ENCODE results near the gene CDC123. TPM values are rescaled to one million over a fixed set of nuclear protein-coding genes. Genes with fewer than 3 reads are reported as not detected.
"Not testable (repeated sequence)": the region's sequence is repeated elsewhere in the genome, so short reads cannot be mapped to it uniquely, and the experiment has no call there.

CDC123 gene
- total RNA-seq, 6 donors from 2014 or later = 19.9 to 57.5 (median 42.6) TPM

GRCh38 chr10:12221323-12222298 is 25.6 kb downstream of the CDC123 start:
- ATAC-seq (ENCODE audit: low FRiP score in 2 of 2) = no peak
- WGBS, 2 donors = 87 to 89% methylated on average over 10 of the region's 10 CpGs

DNA sequence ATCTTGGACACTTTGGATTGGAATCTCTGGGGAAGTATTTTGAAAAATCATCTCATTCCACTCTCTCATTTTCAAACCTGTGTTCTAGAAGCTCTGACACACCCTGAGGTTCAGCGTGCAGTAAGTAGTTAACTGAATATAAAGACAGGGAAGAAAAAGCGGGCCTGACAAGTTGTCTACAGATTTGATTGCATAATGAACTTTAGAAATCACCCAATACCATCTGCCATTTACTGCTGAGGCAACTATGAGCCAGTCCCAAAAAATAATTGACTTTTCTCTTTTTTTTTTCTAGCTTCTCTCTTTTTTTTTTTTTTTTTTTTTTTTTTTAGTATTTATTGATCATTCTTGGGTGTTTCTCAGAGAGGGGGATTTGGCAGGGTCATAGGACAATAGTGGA is 29.5 kb downstream of the CDC123 start:
- WGBS, 2 donors = 70 to 87% methylated on average over 2 of the region's 2 CpGs
- Histone ChIP-seq H3K27ac (no peak overlapping the region), H3K27me3 (no peaks in the 10 kb centered on the region), H3K36me3 (peaks cover 0 to 53% (median 16%) of the 10 kb centered on the region in 4 donors), H3K4me1 (peaks cover 0 to 17% (median 3%) of the 10 kb centered on the region in 4 donors), H3K9me3 (no peaks in the 10 kb centered on the region), H3K4me3 (no peak overlapping the region)
- ATAC-seq (ENCODE audit: low FRiP score in 2 of 2) = no peak
- no peak for TF ChIP-seq POLR2AphosphoS5 (IDR thresholded peaks at IDR 0.05)
- no peak for TF ChIP-seq POLR2A (IDR thresholded peaks at IDR 0.05)
- no peak for TF ChIP-seq EP300 (IDR thresholded peaks at IDR 0.05)
- TF ChIP-seq CTCF (IDR thresholded peaks at IDR 0.05) = no peak
- no peak for DNase-seq

More at GRCh38 chr10:12221323-12222298, 25.6 kb downstream of the CDC123 start:
- Histone ChIP-seq H3K36me3 (peaks cover 0 to 56% (median 21%) of the 10 kb centered on the region in 4 donors), H3K27me3 (no peaks in the 10 kb centered on the region), H3K4me3 (no peak overlapping the region), H3K4me1 (peaks cover 0 to 26% (median 6%) of the 10 kb centered on the region in 4 donors), H3K27ac (peak overlapping the region in 1 of 4 donors; percentile 30), H3K9me3 (no peaks in the 10 kb centered on the region)
- no peak for TF ChIP-seq EP300 (IDR thresholded peaks at IDR 0.05)
- TF ChIP-seq CTCF (IDR thresholded peaks at IDR 0.05) = no peak
- TF ChIP-seq POLR2A (IDR thresholded peaks at IDR 0.05) = no peak
- TF ChIP-seq POLR2AphosphoS5 (IDR thresholded peaks at IDR 0.05) = no peak
- no peak for DNase-seq

DNA sequence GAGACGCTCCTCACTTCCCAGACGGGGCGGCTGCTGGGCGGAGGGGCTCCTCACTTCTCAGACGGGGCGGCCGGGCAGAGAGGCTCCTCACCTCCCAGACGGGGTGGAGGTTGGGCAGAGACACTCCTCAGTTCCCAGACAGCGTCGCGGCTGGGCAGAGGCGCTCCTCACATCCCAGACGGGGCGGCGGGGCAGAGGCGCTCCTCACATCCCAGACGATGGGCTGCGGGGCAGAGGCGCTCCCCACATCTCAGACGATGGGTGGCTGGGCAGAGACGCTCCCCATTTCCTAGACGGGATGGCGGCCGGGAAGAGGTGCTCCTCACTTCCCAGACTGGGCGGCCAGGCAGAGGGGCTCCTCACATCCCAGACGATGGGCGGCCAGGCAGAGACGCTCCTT is 30.4 kb downstream of the CDC123 start:
- not testable (repeated sequence) for ATAC-seq (ENCODE audit: low FRiP score in 2 of 2); H3K4me1 ChIP-seq; H3K27me3 ChIP-seq; H3K27ac ChIP-seq; H3K4me3 ChIP-seq; H3K9me3 ChIP-seq
- peak in 1 of 2 donors; percentile 60 for DNase-seq
- peaks cover 0 to 63% (median 20%) of the 10 kb centered on the region in 4 donors for H3K36me3 ChIP-seq
- 98% methylated on average over 27 of the region's 28 CpGs; no CpG with 5 or more reads in 1 of the 2 donors for WGBS, 2 donors

DNA sequence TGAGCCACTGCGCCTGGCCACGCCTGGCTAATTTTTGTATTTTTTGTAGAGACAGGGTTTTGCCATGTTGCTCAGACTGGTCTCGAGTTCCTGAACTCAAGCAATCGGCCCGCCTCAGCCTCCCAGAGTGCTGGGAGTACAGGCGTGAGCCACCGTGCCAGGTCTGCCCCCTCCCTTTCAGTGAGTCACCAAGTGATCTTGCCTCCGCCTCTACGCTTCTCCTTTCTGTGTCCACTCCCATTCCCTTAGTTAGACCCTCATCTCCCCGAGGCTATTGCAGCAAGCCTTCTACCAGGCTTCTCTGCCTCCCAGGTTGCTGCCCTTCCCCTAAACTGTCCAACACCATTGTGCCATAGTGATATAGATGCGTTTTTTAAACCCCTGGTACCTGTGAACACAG is 32.9 kb downstream of the CDC123 start:
- Histone ChIP-seq H3K27me3 (no peaks in the 10 kb centered on the region), H3K27ac (no peak overlapping the region), H3K9me3 (no peaks in the 10 kb centered on the region), H3K4me3 (no peak overlapping the region), H3K4me1 (peaks cover 0 to 8% (median 0%) of the 10 kb centered on the region in 4 donors), H3K36me3 (peaks cover 0 to 74% (median 34%) of the 10 kb centered on the region in 4 donors)
- no peak for ATAC-seq (ENCODE audit: low FRiP score in 2 of 2)
- TF ChIP-seq CTCF (IDR thresholded peaks at IDR 0.05) = no peak
- no peak for TF ChIP-seq POLR2A (IDR thresholded peaks at IDR 0.05)
- TF ChIP-seq POLR2AphosphoS5 (IDR thresholded peaks at IDR 0.05) = no peak
- no peak for DNase-seq
- WGBS, 2 donors = 88 to 95% methylated on average over 11 of the region's 11 CpGs

GRCh38 chr10:12234687-12235086 is 38.7 kb downstream of the CDC123 start:
- H3K4me3 ChIP-seq; H3K4me1 ChIP-seq; H3K27me3 ChIP-seq; ATAC-seq (ENCODE audit: low FRiP score in 2 of 2); DNase-seq; H3K27ac ChIP-seq; H3K9me3 ChIP-seq: not testable (repeated sequence)
- H3K36me3 ChIP-seq = peaks cover 5 to 92% (median 41%) of the 10 kb centered on the region in 4 donors
- 96 to 98% methylated on average over 5 of the region's 5 CpGs for WGBS, 2 donors
